ENCODE data around the gene CMTM4. TPM values are rescaled to one million over a fixed set of nuclear protein-coding genes. Genes with fewer than 3 reads are reported as not detected.

Gene CMTM4
- total RNA-seq, 1 donor = 13.3 TPM

DNA sequence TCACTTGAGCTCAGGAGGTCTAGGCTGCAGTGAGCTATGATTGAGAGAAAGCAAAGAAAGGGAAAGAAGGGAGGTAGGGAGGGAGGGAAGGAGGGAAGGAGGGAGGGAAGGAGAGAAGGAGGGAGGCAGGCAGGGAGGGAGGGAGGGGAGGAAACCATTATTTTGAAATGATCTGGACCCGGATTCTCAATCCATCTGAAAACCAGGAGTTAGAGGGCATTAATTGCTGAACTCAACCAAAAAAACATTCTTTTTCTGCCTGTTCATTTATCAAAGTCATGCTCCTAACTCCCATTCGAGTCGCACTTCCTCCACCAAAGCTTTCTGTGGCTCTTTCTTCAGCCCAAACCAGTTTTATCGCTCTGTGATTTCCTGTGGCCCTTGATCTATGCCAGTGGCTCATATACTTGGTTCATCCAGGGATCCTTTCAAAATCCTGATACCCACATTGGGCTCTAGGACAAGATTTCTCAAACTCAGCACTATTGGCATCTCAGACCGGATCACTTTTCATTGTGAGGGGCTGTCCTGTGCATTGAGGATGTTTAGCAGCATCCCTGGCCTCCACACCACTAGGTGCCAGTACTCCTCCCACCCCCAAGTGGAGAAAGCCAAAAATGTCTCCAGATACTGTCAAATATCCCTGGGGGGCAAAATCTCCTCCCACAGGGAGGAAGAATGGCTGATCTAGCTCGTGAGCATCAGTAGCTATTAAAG, 38.2 kb downstream of the CMTM4 start:
- no peak for TF ChIP-seq CTCF (IDR thresholded peaks at IDR 0.05; ENCODE audit: insufficient read depth, low read length)
- no peak for DNase-seq (ENCODE audit: low read depth)
- no peak overlapping the region for H3K4me3 ChIP-seq (ENCODE audit: low read depth, low read length)

GRCh38 chr16:66656547-66656946, 40.0 kb downstream of the CMTM4 start:
- no peak overlapping the region for H3K4me3 ChIP-seq (ENCODE audit: low read depth, low read length)
- no peak for DNase-seq (ENCODE audit: low read depth)
- TF ChIP-seq CTCF (IDR thresholded peaks at IDR 0.05; ENCODE audit: insufficient read depth, low read length) = no peak

DNA sequence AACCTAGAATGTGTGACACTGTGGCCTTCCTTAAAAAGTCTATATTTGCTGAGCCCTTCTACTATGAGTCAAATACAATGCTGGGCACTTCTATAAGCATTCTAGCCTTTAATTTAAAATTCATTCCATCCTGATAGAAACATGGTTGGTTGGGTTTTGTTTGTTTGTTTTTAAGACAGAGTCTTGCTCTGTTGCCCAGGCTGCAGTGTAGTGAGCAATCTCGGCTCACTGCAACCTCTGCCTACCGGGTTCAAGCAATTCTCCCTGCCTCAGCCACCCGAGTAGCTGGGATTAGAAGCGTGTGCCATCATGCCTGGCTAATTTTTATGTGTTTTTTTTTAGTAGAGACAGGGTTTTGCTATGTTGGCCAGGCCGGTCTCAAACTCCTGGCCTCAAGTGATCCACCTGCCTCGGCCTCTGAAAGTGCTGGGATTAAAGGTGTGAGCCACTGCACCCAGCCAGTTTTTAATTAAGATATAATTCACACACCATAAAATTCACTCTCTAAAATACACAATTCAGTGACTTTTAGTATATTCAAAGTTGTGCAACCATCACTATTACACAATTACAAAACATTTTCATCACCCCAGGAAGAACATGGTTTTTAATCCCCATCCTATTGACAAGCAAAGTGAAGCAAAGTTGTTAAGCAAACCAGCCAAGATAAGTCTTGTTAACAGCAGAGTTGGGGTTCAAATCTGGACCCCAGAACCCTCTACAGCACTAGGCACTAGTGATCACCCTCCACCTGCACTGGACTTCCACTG, 42.8 kb downstream of the CMTM4 start:
- no peak overlapping the region for H3K4me3 ChIP-seq (ENCODE audit: low read depth, low read length)
- DNase-seq (ENCODE audit: low read depth) = peak; percentile 34
- TF ChIP-seq CTCF (IDR thresholded peaks at IDR 0.05; ENCODE audit: insufficient read depth, low read length) = no peak

GRCh38 chr16:66652661-66653360, 43.7 kb downstream of the CMTM4 start:
- no peak for DNase-seq (ENCODE audit: low read depth)
- no peak overlapping the region for H3K4me3 ChIP-seq (ENCODE audit: low read depth, low read length)
- no peak for TF ChIP-seq CTCF (IDR thresholded peaks at IDR 0.05; ENCODE audit: insufficient read depth, low read length)

- TF ChIP-seq CTCF (IDR thresholded peaks at IDR 0.05; ENCODE audit: insufficient read depth, low read length) = no peak
- no peak overlapping the region for H3K4me3 ChIP-seq (ENCODE audit: low read depth, low read length)
- no peak for DNase-seq (ENCODE audit: low read depth)
These were observed 44.6 kb downstream of the CMTM4 start for GRCh38 chr16:66651965-66652364.

GRCh38 chr16:66651474-66651765, 45.1 kb downstream of the CMTM4 start:
- DNase-seq (ENCODE audit: low read depth) = no peak
- no peak for TF ChIP-seq CTCF (IDR thresholded peaks at IDR 0.05; ENCODE audit: insufficient read depth, low read length)
- peak overlapping the region; percentile 45 for H3K4me3 ChIP-seq (ENCODE audit: low read depth, low read length)
